ENCODE results near the gene DIP2B.

DIP2B gene

DNA sequence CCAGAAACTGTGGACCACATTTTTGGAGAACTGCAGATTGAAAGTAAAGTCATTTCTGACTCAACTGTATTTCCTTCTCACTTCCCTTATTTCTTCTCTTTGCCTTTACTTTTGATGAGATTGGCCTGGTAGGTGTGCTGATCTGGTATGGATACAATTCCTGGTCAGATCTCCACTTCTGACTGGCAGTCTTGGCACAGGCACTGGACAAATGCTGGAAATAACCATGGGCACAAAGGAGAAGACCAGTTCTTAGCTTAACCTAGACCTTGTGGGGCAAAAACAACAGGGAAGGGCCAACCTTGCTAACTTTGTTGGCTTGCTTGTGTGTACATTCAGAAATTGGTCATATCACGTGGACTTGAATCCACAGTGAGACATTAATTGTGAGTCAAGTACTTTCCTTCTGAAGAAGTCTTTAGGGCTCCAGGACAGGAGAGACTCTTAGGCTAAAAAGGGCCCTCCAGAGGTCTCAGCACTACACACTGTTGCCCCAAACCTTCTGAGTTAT lies 75.0 kb downstream of the DIP2B start:
- no peak for DNase-seq (ENCODE audit: low read depth)

DNA sequence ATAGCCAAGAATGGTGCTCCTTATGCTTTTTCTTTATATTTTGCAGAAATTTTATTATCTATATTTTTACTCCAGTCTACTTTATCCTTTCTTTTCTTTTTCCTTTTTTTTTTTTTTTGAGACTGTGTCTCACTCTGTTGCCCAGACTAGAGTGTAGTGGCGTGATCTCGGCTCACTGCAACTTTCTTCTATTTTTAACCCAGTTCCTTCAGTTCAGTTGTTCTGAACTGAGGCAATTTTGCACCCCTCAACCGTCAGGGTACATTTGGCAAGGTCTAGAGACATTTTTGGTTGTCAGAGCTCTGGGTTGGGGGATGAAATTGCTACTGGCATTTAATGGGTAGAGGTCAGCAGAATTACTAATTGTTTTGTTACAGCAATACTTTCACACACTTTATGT lies 75.7 kb downstream of the DIP2B start:
- no peak for DNase-seq (ENCODE audit: low read depth)

DNA sequence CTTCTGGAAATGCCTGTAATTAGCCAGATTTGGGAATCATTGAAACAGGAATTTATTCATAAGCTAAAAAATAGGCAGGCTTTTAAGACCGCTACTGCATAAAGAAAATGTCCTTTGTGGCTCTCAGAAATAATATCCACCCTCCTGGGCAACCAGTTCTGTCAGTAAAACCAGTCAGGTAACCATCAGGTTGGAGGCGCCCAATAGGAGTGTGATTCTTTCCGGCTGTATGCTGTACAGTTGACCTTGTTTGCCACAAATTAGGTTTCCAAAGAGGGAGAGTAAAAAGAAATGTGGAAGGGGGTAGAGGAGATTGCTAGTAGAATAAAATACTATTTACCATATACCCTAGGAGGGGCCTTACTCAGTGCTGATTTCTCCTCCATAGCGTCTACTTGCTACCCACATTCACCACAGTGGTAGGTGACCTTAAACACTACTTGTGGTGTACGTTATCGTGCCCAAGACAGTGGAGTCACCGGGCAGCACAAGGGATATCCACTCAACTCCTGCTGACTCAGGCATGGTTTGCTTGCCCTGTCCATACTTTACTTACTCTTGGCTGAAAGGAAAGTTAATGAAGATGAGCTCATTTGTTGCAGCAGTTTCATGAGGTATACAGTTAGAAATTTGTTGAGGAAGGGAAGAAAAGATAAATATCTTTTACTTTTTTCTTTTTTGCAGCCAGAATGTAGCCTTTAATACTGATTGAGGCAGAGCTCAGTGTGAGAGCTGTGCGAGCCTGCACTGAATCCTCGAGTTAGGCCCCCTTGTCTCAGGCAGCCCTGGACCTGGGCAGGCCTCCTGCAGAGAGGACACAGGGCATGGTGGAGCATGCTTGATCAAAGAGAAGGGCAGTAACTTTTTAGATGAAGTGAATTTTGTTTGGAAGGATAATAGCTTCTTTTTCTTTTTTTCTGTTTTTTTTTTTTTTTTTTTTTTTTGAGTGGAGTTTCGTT lies 76.7 kb downstream of the DIP2B start:
- DNase-seq (ENCODE audit: low read depth) = peak; percentile 40

DNA sequence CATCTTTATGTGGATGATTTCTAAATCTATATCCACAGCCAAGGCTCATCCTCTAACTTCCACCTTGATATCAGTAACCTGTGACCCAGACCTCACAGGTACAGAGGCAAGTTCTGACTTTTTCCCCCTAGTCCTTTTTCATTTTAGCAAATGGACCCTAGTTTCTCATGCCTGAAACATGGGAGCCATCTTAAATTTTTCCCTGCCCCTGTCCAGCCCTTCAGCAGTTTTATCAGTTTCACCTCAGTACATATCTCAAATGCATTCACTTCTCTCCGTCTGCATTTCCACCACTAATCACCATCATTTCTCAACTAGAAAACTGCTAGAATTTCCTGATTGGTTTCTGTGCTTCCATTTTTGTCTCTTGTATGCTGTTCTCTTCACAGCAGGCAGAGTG lies 79.3 kb downstream of the DIP2B start:
- DNase-seq (ENCODE audit: low read depth) = no peak

DNA sequence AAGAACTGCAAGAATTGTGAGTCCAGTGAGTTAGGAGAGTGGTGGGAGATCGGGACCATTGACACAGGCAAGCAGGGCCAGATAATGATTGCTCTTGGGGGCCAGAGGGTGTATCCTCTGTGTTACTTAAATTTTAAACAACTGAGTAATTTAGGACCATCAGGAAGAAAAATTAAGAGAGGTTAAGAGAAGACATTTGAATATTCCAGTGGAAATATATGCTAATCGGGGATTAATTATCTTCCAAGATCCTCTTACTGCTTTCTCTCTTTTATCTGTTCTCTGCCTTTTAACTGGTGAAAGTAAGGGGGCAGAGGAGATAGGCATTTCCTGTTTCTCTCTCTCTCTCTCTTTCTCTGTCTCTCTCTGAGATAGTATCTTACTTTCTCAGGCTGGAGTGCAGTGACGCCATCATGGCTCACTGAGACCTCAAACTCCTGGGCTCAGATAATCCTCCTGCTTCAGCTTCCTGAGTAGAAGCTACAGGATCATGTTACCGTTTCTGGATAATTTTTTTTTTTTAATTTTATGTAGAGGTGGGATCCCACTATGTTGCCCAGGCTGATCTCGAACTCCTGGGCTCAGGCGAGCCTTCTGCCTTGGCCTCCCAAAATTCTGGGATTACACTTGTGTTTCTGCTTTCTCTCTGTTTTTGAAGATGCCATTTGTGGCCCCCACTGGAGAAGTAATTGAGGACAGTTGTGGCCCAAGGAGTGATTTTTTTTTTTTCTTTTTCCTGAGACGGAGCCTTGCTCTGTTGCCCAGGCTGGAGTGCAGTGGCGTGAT lies 85.1 kb downstream of the DIP2B start:
- DNase-seq (ENCODE audit: low read depth) = no peak

DNA sequence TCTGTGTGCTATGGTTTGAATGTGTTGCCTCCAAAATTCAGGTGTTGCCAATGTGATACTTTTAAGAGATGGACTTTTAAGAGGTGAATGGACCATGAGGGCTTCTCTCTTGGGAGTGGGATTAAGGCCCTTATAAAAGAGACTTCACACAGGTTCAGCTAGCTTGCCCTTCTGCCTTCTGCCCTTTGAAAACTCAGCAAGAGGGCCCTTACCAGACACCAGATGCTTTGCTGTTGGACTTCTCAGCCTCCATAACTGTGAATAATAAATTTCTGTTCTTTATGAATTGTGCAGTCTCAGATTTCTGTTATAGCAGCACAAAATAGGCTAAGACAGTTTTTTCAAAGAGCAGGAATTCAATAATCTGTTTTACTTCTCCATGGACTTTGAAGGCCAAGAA lies 86.1 kb downstream of the DIP2B start:
- DNase-seq (ENCODE audit: low read depth) = no peak

DNA sequence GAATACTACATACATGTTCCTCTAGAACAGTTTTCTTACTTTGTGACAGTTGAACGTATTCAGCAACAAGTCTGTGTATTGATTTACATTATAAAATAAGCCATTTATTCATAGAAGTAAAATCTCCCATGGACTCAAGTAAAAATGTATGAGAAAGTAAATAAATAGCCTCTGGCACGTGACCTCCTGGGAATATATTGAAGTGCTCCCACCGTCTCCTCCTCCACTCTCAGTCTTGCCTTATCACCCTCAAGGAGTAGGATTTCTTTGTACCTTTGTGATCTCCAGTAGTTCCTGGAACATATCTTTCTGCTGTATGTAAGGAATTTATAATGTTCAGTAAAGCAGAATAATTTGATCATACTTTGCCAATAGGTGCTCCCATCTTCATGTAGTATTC lies 90.9 kb downstream of the DIP2B start:
- no peak for DNase-seq (ENCODE audit: low read depth)

DNA sequence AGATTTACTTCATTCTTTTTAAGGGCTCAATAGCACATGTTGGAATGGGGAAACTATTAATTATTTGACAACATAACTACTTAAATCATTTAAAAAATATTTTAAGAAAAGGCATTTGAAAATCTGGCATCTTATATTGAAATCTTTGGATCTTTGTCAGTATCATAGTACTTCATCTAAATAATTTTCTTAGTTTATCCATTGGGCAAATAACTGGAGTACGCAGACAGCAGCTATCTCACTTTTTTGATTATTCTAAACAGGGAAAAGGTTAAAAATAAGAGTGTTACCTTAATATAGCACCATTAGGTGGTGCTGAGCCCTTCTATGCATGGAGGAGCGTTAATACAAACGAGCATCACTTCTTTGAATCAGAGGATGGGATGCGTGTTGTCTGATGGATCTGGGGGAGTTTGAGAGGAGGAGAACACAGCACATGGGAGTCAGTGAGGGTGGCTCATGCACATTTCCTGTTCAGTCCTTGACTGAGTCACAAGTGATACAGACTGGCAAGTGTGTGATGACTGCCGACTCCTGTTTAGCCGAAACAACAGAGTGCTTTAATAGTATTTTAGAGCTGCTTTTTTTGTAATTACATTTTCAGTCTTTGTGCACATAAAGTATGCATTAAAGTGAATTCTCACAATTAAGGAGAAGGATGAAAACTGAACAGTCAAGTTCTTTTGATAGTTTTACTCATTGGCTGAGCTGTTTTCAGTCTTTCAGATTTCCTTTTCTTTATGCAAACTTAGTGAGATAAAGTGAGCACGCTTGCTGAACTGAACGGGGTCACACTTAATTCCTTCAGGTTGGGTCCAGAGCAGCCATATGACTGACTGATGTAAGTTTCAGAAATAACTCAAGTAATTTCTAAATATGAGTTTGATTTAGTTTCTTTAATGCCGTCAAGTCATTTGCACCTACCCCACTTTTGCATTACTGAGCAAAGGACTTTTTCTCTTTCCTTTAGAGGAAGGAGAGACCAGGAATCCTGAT lies 92.7 kb downstream of the DIP2B start:
- peak; percentile 57 for DNase-seq (ENCODE audit: low read depth)

DNA sequence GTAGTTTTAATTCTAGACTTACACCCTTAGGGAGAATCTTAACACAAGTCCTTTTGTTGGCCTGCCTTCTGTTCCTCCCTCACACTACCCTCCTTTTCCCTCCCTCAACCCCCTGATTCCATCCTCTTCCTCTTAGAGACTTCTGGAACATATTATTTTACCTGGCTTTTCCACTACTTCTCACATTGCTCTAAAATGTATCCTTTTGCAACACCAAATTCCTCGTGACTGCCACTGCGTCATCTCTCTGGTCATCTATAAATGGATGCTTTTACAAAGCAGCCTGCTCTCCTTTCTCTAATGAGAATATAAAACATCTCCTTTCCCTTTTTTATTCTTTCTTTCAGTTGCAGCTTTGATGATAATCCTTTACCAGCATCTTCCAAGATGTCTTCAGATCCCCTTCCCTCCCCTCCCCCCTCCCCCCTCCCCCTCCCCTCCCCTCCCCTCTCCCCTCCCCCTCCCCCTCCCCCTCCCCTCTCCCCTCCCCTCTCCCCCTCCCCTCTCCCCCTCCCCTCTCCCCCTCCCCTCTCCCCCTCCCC lies 93.6 kb downstream of the DIP2B start:
- no peak for DNase-seq (ENCODE audit: low read depth)

DNA sequence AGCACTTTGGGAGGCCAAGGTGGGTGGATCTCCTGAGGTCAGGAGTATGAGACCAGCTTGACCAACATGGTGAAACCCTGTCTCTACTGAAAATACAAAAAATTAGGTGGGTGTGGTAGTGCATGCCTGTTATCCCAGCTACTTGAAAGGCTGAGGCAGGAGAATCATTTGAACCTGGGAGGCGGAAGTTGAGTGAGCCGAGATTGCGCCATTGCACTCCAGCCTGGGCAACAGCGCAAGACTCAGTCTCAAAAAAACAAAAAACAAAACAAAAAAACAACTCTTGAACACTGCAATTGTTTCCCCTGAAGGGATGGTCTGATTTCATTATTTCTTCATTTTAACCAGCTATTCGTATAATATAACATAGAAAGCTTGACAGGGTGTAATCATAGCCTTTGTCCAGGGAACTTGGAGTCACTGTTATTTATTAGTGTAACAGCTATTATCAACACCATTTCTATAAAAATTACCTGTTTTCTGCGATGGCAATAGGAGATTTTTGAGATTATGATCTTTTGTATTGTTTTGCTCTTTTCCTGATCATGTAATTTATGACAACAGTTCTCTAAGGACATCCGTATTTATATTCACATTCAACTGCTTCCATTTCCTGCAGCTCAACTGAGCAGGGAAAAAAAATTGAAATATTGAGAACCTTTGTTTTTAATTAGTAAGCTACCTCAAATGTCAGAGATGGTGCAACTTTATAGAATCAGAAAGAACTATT lies 94.7 kb downstream of the DIP2B start:
- no peak for DNase-seq (ENCODE audit: low read depth)

DNA sequence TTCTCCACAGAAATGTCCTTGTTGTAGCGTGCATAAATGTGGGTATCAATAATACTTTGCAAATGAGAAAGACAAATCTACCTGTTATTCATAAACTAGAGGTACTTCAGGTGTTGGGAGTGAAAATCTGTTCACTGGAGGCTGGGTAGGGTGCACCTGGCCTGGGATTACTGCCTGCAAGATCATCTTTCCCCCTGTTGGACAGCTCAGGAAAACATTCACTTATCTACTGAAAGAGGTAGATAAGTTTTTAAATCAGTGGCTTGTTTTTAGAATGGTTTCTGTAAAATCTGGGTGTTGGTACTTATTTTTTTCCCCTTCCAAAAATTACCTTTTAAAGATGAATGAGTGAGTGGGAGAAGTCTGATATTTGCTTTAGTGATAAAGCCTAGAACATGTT lies 95.6 kb downstream of the DIP2B start:
- no peak for DNase-seq (ENCODE audit: low read depth)

DNA sequence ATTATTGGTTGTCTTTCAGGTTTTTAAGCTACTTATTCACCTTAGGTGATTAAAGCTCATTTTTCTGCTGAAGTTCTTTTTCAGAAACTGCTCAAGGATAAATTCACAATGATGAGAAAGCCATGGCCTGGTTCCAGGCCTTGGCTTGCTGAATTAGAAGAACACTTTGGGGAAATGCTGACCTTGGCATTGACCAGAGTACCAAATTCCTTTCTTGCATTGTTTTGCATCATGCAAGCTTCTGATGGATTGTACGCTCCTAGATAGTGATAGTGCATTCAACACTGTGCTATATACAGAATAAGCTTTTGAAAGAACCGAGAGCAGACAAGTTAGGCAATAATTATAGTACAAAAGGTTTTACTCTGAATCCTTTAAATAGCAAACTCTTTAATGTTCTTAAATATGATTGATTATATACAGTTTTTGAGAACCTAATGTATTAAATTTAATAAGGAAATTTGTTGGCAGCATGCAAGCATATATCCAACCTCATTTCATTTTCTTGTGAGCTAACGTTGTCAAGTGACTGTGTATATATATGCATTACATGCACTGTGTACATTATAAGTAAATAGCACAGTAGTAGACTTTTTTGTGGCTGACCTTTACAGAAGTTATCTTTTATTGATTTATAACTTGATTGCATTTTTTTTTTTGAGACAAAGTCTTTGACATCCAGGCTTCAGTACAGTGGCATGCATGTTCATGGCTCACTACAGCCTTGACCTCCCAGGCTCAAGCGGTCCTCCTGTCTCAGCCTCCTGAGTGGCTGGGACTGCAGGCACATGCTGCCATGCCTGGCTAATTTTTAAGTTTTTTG lies 99.2 kb downstream of the DIP2B start:
- peak; percentile 74 for DNase-seq (ENCODE audit: low read depth)

DNA sequence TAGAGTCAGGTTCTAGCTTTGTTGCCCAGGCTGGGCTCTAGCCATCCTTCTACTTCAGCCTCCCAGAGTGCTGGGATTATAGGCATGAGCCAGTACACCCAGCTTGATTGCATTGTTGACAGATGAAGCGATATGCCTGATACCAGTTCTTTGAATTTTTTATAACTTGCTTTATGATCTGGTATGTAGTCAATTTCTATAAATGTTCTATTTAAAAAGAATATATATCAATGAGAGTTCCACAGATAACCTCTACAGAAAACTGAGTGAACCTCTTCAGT lies 99.8 kb downstream of the DIP2B start:
- DNase-seq (ENCODE audit: low read depth) = no peak

DNA sequence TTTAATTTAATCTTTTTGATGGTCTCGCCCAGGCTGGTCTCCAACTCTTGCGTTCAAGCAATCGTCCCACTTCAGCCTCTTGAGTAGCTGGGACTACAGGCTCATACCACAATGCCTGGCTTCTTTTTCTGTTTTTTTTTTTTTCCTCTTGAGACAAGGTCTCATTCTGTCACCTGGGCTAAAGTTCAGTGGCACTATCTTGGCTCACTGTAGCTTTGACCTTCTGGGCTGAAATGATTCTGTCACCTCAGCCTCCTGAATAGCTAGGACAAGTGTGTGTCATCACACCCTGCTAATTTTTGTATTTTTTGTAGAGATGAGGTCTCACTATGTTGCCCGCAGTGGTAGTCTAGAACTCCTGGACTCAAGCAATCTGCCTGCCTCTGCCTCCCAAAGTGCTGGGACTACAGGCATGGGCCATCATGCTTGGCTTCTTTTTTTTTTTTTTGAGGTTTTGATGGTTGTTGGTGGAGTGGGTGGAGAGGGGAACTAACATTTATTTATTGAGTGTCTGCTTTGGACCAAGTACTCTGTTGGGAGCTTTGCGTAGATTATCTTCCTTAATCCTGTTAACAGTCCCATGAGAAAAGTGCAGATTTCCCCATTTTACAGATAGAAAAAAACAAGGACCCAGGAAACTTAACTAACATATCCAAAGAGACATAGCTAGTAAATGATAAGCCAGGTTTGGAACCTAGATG lies 102.0 kb downstream of the DIP2B start:
- no peak for DNase-seq (ENCODE audit: low read depth)

DNA sequence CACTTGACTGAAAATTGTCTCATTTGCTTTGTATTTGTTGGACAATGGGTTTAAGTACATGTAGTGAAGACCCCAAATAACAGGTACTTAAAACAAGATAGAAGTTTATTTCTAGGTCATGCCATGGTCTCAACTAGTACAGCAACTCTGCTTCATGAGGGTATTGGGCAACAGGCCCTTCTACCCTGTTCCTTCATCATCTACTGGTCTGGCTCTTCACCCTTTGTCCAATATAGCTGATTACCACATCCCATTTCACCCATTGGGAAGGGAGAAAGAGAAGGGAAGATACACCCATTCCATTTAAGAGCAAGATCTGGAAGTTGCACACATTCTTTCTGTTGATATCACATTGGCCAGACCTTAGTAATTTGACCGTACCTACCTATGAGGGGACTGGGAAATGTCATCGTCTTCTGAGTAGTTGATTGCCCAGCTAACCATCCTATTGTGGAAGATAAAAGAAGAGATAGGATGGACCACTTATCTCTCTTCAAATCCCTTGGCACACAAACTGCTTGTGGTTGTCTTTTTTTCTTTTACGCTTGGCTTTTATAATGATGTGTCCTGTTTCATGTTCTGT lies 104.6 kb downstream of the DIP2B start:
- no peak for DNase-seq (ENCODE audit: low read depth)

DNA sequence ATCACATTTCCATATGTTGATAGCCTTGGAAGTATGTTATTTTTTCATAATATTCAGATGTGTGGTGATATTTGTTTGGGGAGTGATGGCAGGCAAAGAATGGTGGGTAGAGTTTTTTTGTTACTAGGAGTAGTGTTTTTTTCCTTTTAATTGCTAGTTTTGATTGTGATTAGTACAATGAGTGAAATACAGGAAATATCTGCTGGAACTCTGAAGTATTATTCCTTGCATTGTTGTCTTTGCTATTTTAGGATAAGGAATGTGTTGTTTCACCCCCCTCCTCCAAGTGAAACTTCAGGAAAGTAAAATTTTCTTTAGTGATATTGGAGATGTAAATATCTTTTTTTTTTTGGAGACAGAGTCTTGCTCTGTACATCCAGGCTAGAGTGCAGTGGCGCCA lies 105.4 kb downstream of the DIP2B start:
- no peak for DNase-seq (ENCODE audit: low read depth)

DNA sequence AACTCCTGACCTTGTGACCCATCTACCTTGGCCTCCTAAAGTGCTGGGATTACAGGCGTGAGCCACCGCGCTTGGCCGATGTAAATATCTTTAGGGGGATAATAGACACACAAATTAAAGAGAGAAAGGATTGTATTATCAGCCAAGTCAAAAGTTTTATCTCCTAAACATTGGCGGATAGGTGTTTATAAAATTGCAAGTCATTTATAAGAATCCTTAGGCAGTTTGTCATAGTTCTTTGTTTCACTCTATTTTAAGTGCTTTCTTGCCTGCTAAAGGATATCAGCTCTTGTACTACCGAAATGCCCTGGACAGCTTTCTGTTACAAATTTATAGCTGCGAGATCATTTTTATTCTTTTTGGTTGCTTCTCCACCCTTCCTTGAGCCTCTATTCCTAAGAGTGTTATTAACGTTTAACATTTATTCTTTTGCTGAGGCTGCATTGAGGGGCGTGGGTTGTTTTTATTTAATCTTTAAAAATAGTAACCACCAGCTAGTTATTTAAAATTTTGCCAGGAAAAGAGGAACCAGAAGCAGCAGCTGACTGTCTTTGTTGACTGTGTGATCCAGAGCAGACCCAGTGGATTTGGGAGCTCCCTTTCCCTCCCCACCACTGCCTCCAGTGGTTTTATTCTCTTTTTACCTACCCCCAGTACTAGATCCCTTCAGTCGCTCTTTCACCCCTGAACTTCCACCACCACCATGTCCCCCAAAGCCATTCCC lies 106.4 kb downstream of the DIP2B start:
- no peak for DNase-seq (ENCODE audit: low read depth)

DNA sequence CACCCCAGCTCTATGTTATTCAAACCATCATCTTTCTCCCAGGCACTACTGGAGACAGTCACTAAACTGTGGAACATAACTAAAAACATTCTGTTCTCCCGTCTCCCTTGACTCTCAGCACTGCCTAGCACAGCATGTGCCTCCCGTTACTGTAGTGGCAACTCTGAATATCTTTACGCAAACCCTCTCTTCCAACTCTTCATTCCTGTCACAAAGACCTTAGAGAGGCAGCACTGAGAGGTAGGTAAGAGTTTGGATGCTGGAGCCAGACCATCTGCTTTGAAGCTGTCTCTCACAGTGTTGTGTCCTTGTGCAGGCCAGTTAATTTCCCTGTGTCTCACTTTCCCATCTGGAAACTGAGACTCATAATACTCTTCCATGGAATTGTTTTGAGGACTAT lies 108.1 kb downstream of the DIP2B start:
- no peak for DNase-seq (ENCODE audit: low read depth)
